EH (cell line): ENCODE data around the gene SSBP2.
"Not testable (repeated sequence)": the region's sequence is repeated elsewhere in the genome, so short reads cannot be mapped to it uniquely, and the experiment has no call there.

Experiments used
- DNase-seq: peaks from one replicate; pipeline ENCODE4 v3.0.0-alpha.2; 2015; ENCODE audit warnings: low read depth

SSBP2 gene

DNA sequence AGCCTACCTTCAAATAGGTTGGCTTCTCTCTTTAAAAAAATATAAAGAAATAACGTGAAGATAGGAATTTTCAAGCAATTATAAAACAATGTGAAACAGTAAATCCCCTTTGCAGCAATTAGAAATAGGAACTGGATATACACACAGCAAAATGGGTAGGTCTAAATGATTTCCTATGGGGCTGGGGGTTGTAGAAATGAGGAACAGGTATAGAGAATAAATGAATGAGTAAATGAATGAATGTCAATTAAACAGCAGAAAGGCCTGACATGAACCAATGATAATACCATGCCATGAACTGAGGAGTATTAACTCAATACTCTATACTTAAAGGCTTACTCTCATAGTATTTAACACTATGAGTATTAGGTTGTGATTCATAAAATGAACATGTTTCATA lies 21.6 kb downstream of the SSBP2 start:
- DNase-seq: no peak

DNA sequence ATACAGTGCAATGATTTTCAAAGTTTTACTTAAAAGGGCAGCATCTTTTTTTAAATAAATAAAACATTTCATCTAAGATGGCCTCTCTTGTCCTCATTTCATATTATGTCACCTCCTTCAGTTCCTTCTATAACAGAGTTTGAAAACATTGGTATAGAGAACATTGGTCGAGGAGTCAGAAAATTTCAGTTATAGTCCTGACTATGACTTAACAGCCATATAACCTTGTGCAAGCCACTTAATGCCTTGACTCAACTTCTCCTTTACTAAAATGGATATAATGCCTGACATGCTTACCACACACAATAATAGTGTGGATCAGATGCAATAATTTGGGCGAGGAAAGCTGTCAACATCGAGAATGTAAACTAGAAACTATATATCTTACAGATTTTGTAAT lies 22.6 kb downstream of the SSBP2 start:
- DNase-seq: no peak

DNA sequence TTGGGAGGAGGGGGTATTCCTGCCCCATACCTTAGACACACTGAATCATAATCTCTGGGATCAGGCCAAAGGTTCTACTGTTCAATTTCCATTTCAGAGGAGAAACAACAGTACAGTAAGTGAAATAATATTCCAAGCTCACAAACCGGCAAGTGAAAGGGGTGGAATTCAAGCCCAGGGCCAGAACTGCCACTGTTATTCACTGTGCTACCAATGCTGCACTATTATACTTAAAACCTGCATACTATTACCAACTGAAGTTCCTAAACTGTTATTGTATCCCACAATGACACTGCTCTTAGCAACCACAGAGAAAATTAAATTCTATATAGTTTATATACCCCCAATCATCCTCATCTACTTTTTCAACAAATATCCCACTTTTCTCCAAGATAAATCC lies 24.6 kb downstream of the SSBP2 start:
- DNase-seq: no peak

DNA sequence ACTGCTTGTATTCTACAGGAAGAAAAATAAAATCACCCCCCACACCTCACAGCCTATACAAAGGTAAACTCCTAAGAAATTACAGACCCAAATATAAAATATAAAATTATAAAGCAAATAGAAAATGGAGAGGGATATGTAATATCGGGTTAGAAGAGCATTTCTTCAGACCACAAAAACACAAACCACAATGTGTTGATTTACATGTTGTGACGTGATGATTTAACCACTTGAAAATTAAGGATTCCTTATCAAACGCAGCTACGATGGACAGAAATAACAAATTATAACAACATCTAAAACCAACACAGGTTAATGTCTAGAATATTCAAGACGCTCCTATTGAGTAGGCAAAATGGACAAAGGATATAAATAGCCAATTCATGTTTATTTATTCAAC lies 26.3 kb downstream of the SSBP2 start:
- no peak for DNase-seq

DNA sequence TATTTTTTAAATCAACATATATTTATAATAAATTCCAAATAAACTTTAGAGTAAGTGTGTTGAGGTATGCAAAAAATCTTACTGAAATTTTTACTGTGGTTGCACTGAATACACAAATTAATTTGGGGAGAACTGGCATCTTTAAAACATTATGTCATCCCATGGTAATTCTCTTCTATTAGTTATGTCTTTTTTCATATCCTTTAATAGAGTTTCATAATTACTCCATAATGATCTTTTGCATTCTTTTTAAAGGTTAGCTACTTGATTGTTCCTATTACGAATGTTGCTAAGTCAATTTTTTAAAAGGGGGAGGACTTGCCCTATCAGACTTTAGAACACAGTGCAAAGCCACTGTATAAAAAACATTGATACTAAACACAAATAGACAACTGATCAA lies 26.8 kb downstream of the SSBP2 start:
- DNase-seq: no peak

DNA sequence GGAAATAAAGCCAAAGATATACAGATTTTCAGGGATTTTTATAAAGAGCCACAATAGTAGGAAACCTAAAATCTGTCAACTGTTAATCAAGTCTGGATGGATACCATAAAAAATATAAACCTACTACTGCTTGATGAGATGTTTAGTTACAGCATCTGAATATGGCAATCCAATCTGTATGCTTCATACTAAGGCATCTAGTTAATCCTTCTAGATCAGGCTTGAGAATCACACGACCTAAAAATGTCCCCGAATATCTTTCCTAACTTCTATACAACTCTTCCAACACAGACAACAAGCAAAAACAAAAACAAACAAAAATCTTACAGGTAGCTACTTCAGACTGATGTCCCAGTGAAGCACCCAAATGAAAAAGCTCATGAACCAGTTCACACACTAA lies 29.8 kb downstream of the SSBP2 start:
- no peak for DNase-seq

DNA sequence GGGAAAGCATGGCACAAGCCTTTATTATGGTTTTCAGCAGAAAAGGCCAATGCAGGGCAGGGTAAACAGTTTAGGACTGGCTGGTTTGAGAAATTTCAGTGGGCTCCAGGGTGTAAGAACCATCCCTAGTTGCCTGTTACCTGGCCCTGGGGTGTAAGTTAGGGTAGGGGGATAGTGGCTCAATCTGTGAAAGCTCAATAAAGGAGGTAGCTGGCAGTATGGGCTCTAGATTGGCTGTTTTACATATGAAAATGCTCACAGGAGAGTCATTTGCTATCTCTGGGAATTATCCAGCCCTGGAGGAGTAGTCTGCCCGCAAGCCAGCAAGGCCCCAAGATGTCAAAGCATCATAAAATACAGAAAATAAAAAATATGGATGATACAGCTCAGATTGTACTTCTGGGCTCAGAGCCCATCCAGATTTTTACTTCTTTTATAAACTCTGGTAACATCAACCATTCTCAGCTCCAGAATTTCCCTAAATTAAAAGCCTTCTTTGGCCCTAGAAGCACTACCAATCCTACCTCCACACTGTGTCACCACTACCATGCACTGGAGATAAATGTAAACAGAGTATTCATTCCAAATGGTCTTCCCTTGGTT lies 31.1 kb downstream of the SSBP2 start:
- no peak for DNase-seq

DNA sequence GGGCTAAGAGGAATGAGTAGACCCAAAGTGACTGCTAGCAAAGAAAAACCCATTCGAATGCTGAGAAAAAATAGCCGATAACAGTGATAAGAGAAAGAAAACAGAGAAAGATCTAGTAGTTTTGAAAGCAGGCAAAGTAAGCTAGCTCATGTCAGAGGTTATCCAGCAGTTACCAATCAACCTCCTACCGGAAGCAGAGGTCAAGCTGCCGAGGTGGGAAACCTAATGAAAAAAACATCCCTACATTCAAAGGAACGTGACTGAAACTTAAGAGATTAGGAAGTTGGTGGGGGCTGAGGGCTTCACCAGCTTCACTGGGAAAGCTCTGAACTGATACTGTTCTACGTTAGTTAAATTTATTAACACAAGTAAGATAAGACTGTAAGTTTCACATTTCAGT lies 32.6 kb downstream of the SSBP2 start:
- no peak for DNase-seq

DNA sequence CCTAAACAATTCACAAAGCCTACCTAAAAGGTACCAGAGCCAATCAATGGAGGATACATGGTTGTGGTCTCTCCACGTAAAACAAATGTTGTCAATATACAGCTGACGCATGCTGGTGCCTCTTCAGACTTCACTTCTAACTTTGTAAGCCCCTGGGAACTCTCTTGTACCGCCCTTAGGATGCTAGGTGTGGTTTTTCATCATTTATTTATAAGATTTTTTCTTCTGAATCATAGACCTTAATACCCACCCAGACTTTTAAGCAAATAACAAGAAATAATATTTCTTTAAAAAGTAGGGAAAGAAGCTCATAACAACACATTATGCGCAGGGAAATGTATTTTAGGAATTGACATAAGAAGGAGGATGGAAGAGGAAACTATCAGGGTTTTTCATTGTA lies 33.0 kb downstream of the SSBP2 start:
- peak; percentile 16 for DNase-seq

DNA sequence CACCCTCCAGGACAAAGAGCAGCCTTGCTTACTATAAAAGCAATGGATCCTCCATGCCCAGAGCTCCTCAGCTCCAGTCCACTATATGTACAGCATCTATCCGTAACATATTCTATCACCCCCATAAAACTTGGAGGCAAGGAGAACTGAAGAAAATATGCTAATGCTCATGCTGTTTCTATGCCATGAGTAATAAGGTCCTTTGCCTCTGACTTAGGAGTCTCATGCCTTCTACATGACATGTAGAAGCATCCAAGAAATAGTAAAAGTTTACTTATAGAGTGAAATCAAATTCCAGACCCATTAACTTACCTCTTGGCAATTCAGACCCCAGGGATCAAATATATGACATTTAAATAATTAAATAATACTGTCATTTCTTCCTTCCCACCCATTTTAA lies 33.7 kb downstream of the SSBP2 start:
- peak; percentile 54 for DNase-seq

DNA sequence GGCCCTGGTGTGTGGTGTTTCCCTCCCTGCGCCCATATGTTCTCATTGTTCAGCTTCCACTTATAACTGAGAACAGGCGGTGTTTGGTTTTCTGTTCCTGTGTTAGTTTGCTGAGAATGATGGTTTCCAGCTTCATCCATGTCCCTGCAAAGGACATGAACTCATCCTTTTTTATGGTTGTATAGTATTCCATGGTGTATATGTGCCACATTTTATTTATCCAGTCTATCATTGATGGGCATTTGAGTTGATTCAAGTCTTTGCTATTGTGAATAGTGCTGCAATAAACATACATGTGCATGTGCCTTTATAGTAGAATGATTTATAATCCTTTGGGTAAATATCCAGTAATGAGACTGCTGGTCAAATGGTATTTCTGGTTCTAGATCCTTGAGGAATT lies 36.8 kb downstream of the SSBP2 start:
- not testable (repeated sequence) for DNase-seq

DNA sequence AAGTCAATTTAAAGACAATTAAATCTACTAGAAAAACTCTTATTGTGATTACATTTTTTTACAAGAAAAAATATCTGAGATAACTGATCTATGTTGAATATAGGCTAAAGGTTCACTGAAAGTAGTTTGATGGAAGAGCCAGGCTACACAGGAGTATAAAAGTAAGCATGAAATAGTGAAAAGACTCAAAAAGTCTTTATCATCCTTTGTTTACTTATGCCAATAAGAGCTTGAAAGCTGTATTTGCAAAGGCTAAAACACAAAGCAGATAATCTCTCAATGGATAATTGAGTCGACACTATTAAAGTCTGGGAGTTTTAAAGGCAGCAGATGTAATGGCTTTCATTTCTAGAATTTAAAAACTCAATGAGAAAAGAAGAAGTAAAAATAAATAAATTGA lies 42.0 kb downstream of the SSBP2 start:
- no peak for DNase-seq

DNA sequence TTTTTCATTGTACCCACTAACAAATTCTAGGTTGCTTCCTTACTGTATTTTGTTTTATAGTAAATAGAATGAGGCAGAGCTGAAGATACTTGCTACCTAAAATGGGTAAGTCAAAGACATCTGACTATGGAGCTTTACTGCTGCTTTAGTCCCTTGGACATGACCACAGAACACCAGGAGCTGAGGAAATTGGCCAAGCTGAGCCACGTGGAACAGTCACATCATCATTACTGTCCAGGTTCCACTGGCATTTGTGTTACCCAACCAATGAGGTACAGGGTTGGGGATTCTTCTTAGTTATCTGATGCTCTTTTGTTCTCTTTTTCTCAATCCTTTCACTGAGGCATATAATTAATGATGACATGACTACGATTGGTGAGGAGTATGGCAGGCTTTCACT lies 47.1 kb downstream of the SSBP2 start:
- DNase-seq: no peak

DNA sequence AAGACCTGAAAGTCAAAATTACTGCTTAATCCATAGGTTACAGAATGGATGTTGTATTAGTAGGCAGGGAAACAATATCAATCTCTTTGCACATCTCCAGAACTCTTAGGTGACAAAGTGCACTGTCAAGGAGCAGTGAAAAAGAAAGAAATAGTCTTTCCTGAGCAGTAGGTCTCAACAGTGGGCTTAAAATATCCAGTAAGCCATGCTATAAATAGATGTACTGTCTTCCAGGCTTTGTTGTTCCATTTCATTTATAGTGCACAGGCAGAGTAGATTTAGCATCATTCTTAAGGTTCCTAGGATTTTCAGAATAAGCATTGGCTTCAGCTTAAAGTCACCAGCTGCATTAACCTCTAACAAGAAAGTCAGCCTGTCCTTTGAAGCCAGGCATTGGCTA lies 50.7 kb downstream of the SSBP2 start:
- DNase-seq: no peak

DNA sequence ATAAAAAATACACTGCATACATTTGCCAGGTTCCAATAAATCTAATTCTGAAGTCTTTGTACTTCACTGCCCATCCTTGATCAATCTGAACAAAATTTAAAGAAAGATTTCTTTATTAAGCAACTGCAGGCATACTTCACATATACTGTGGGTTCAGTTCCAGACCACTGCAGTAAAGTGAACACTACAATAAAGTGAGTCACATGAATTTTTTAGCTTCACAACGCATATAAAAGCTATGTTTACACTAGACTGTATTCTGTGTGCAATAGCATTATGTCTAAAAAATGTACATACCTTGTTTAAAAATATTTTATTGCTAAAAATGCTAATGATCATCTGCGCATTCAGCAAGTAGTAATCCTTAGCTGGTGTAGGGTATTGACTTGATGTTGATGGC lies 52.1 kb downstream of the SSBP2 start:
- DNase-seq: peak; percentile 53

DNA sequence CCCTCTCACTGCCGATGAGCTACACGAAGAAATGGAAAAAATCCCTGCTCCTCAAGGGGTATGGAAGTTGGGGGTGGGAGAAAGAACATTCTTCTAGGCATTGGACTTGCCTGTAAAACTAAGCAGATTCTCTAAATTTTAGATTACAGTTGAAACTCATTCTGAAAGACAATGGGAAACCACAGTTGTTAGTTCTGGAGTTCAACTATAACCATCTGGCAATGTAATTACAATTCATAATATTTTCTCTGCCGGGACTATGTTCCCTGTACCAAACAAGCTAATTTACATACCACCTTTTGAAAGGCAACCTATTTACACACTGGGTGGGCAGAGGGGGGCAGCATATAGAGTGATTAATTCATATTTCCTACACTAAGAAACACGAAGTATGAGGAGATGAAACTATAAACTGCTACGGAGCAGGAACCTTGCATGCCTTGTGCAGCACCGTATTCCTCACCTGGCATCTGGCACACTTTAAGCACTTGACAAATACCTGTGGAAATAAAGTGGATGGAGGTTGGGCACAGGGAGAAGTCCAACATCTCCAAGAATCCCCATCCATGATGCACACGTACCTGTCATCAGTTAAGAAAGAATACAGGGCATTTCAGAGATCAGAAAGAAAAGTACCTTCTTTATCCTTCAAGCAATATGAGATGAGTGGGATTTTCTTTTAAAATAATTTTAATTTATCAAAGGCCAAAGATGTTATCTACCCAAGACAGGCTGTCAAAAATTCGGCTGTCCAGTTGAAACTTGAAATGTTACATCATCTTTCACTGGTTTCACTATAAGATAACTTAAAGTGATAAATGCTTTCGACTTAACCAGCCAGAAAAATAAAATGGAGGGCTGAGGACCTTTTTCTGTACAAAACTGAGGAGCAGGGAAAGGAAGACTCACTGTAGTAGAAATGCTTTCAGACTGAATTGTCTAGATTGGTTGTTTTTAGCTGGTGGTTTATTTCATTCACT lies 54.2 kb downstream of the SSBP2 start:
- no peak for DNase-seq

DNA sequence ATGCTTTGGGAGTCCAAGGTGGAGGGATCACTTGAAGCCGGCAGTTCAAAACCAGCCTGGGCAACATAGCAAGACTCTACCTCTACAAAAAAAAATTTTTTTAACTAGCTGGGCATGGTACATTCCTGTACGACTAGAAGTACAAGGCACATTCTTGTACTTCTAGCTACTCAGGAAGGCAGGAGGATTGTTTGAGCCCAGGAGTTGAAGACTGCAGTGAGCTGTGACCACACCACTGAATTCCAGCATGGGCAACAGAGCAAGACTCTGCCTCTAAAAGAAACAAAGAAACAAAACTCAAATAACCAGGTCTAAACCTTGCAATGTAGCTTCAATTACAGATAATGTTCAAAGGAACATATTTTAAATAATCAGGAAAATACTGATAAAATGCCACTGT lies 56.2 kb downstream of the SSBP2 start:
- DNase-seq: no peak

DNA sequence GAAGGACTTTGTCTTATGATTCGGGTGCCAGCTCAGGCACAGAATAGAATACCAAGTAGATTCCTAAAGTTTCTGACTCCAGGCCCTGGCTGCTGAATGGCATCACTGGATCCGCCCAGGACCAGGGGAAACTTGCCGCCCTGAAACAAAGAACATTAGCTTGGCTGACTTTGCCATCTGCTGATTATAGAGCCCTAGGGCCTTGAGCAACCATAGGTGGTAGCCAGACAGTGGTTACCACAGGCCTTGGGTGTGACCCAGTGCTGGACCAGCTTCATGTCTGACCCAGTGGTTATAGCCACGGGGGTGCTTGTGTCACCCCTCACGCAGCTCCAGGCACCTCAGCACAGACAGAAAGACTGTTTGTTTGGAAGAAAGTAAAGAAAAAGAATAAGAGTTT lies 62.7 kb downstream of the SSBP2 start:
- no peak for DNase-seq

DNA sequence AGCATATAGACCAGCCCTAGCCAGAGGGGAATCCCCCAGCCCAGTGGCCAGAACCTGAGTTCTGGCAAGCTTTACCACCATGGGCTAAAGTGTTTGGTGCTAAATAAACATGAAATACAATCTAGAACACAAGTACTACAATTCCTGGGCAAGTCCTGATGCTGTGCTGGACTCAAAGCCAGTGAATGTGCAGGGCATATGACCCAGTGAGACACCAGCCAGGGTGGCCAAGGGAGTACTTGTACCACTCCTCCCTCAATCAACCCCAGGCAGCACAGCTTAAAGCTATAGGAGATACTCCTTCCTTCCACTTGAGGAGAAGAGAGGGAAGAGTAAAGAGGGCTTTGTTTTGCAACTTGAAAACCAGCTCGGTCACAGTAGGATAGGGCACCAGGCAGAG lies 63.6 kb downstream of the SSBP2 start:
- DNase-seq: no peak

DNA sequence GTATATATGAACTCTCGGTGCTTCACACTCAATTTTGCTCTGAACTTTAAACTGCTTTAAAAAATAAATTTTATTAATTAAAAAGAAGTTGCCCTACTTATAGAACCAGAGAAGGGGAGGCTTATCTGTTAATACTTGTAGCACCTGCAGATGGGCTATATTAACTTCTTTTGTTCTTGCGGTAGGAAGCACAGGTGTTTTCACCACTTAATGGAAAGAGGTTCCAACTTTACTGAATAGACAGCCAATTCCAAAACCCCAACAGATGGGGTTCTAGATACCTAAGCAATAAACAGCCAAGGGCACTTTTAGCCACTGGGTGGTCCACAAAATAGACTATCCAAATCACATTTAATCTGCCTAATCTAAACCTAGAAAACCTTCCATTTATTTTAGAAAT lies 65.4 kb downstream of the SSBP2 start:
- no peak for DNase-seq

DNA sequence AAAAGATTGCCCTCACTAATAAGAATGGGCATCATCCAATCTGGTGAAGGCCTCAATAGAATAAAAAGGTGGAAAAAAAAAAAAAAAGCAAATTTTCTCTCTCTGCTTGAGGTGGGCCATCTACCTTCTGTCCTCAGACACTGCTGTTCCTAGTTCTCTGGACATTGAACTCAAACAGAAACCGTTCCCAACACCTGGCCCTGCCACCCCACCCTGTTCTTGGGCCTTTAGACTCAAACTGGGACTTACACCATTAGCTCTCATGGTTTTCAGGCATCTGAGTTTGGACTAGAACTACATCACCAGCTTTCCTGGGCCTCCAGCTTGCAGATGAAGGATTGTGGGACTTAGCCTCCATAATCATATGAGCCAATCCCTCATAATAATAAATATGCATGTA lies 71.0 kb downstream of the SSBP2 start:
- no peak for DNase-seq

DNA sequence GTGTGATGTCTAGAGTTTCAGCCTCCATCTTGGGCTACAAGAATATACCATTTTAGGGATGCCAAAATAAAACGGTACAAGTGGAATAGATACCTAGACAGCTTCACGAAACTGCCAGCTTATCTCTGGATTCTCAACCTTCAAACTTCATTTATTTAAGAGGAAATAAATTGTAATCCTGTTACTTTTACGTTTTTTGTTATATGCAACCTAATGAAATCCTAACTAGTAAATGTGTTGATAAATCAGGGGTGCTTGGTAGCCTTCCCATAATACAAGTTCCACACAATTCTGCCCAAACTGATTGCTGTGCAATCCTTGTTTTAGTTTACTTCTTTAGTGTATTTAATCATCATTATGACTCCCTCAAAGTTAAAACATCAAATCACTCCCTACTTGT lies 75.5 kb downstream of the SSBP2 start:
- DNase-seq: no peak

DNA sequence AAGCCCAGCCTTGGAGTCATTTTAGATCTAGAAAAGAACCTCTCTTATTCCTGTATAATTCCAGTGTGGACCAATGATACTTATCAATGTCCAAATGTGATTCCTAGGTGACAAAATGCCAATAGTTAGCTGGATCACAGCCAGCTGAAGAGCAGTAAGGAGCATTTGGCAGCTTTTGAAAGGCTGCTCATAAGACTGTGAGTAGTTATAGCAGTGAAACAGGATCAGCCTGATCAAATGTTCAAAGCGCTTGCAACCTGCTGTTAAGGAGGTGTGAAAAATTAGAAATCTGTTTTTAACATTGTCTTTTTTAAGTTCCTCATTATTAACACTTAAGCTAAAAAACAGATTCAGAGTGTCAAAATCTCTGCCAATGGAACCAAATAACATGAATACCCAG lies 85.1 kb downstream of the SSBP2 start:
- DNase-seq: no peak

DNA sequence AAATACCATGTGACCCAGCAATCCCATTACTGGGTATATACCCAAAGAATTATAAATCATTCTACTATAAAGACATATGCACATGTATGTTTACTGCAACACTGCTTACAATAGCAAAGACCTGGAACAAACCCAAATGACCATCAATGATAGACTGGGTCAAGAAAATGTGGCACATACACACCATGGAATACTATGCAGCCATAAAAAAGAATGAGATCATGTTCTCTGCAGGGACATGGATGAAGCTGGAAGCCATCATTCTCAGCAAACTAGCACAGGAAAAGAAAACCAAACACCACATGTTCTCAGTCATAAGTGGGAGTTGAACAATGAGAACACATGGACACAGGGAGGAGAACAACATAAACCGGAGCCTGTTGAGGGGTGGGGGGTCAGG lies 90.3 kb downstream of the SSBP2 start:
- DNase-seq: not testable (repeated sequence)
